CD4-positive, CD25-positive, alpha-beta regulatory T cell (primary cell): ENCODE data around the gene AKT2. TPM values are rescaled to one million over a fixed set of nuclear protein-coding genes. Genes with fewer than 3 reads are reported as not detected.

Source experiments
- ATAC-seq, 2 donors: fragments of 150-1000 bp; cut with Tn5 transposase; one replicate each; pipeline ENCODE4 v1.10.0; 2021; ENCODE audit warnings: low read depth in 2 of 2, moderate number of reproducible peaks in 2 of 2, moderate library complexity in 1 of 2
- DNase-seq, 3 donors: peaks; one replicate each; pipeline versions ENCODE4 v3.0.0 to v3.0.0-alpha.2; 2012 to 2022; ENCODE audit warnings: mixed read lengths in 1 of 3
- H3K27ac ChIP-seq: one replicate; pipeline ENCODE4 v1.7.0; 2013; ENCODE audit warnings: mild to moderate bottlenecking, low read length; ENCODE audit not compliant: insufficient read depth, poor library complexity, severe bottlenecking
- H3K27me3 ChIP-seq: one replicate; pipeline ENCODE4 v1.7.0; 2013; ENCODE audit warnings: low read length; ENCODE audit not compliant: control insufficient read depth, insufficient read depth
- H3K36me3 ChIP-seq: one replicate; pipeline ENCODE4 v1.7.0; 2013; ENCODE audit warnings: mild to moderate bottlenecking, low read length, moderate library complexity; ENCODE audit not compliant: control insufficient read depth, insufficient read depth
- H3K4me1 ChIP-seq: 2 replicates; pipeline ENCODE4 v1.7.0; 2013; ENCODE audit warnings: mild to moderate bottlenecking, low read length; ENCODE audit not compliant: insufficient read depth, control insufficient read depth, poor library complexity, severe bottlenecking
- H3K4me3 ChIP-seq: one replicate; pipeline ENCODE4 v1.7.0; 2013; ENCODE audit warnings: low read depth, mild to moderate bottlenecking, low read length, moderate library complexity
- H3K9me3 ChIP-seq, 2 experiments: 1 replicate in 1 of 2; 2 replicates in 1 of 2; pipeline ENCODE4 v1.7.0; 2013; ENCODE audit warnings: low read length in 2 of 2, mild to moderate bottlenecking in 1 of 2, moderate library complexity in 1 of 2; ENCODE audit not compliant: control insufficient read depth in 2 of 2
- H3K27ac Mint-ChIP-seq, 3 donors: one replicate each; pipeline ENCODE4 v1.8.0; 2020 to 2022; ENCODE audit warnings: mild to moderate bottlenecking in 3 of 3, mixed read lengths in 3 of 3, moderate library complexity in 2 of 3
- H3K27me3 Mint-ChIP-seq: one replicate; pipeline ENCODE4 v1.8.0; 2022; ENCODE audit warnings: mild to moderate bottlenecking, mixed read lengths
- H3K36me3 Mint-ChIP-seq: one replicate; pipeline ENCODE4 v1.8.0; 2020; ENCODE audit warnings: mixed read lengths
- H3K4me1 Mint-ChIP-seq, 4 donors: one replicate each; pipeline ENCODE4 v1.8.0; 2020 to 2022; ENCODE audit warnings: mixed read lengths in 4 of 4, mild to moderate bottlenecking in 1 of 4
- H3K4me3 Mint-ChIP-seq, 4 donors: one replicate each; pipeline ENCODE4 v1.8.0; 2020 to 2022; ENCODE audit warnings: mild to moderate bottlenecking in 4 of 4, mixed read lengths in 4 of 4, moderate library complexity in 3 of 4
- H3K9me3 Mint-ChIP-seq, 7 donors: one replicate each; pipeline ENCODE4 v1.8.0; 2020 to 2022; ENCODE audit warnings: mixed read lengths in 7 of 7, mild to moderate bottlenecking in 3 of 7, moderate library complexity in 2 of 7
- polyA plus RNA-seq, 4 donors: library from polyadenylated mRNA; unstranded; fragments of 300-500 nt; fragmentation: Illumina TruSeq; gene quantifications; one replicate each; pipeline ENCODE4 v1.2.3, GENCODE V29; 2021
- total RNA-seq: library from RNA; stranded (reverse); gene quantifications from one replicate; pipeline ENCODE4 v1.2.3, GENCODE V29; 2022

AKT2 gene
- total and polyA plus RNA-seq, 5 donors from 2014 or later, result 16.4 to 193 (median 25.1) TPM

DNA sequence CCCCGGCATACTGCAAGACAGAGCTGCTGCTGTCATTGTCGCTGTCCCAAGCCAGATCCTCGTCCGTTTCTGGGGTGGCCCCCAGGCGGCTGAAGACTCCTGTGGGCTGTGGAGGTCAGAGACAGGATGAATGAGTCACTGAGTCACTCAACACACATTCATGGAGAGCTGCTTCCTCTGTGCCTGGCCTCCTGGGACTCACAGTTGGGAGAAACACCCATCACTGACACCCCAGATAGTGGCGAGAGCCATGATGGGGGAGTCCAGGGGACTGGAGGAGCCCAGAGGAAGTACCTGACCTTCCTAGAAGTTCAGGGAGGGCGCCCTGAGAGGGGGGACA, 37.1 kb upstream of the AKT2 start:
- Mint-ChIP-seq H3K27ac (no peak overlapping the region), H3K27me3 (no peaks in the 10 kb centered on the region), H3K4me3 (no peak overlapping the region), H3K4me1 (no peaks in the 10 kb centered on the region), H3K9me3 (no peaks in the 10 kb centered on the region), H3K36me3 (peaks cover 40% of the 10 kb centered on the region)
- Histone ChIP-seq H3K9me3 (no peaks in the 10 kb centered on the region), H3K4me1 (no peaks in the 10 kb centered on the region), H3K27ac (no peak overlapping the region), H3K36me3 (peaks cover 51% of the 10 kb centered on the region), H3K4me3 (no peak overlapping the region), H3K27me3 (no peaks in the 10 kb centered on the region)
- ATAC-seq, result no peak
- DNase-seq, result no peak

DNA sequence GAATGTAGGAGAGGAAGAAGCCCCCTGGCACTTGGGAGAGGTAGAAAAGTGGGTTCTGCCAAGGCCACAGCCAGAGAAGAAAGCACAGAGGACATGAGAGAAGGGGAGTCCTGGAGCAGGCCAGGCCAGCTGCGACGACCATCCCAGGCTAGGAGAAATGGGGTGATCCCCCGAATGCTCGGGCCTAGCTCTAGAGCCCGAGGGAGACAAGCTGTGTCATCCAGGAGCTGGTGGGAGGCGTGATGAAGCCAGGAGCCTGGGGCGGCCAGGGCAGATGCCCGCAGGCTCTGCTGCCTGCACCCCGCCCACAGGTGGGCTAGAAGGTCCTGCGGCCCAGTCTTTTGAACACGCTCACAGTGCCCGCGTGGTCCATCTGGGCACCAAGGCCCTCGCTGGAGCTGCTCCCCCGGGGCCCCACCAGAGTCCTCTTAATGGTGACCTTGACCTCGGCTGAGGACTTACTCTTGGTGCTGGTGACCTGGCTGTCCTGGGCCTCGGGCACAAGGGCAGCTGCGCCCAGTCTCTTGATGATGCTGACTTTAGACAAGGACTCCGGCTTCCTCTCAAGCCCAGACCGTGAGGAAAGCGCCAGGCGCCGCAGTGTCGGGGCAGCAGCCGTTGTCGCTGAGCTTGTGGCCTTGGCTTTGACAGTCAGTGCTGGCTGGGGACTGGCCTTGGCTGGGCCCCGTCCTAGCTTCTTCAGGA, 36.6 kb upstream of the AKT2 start:
- Histone ChIP-seq H3K4me1 (no peaks in the 10 kb centered on the region), H3K4me3 (no peak overlapping the region), H3K27ac (no peak overlapping the region), H3K27me3 (no peaks in the 10 kb centered on the region), H3K9me3 (no peaks in the 10 kb centered on the region), H3K36me3 (peaks cover 51% of the 10 kb centered on the region)
- Mint-ChIP-seq H3K27ac (no peak overlapping the region), H3K4me1 (no peaks in the 10 kb centered on the region), H3K4me3 (no peak overlapping the region), H3K36me3 (peaks cover 40% of the 10 kb centered on the region), H3K9me3 (no peaks in the 10 kb centered on the region), H3K27me3 (no peaks in the 10 kb centered on the region)
- DNase-seq, result no peak
- no peak for ATAC-seq

DNA sequence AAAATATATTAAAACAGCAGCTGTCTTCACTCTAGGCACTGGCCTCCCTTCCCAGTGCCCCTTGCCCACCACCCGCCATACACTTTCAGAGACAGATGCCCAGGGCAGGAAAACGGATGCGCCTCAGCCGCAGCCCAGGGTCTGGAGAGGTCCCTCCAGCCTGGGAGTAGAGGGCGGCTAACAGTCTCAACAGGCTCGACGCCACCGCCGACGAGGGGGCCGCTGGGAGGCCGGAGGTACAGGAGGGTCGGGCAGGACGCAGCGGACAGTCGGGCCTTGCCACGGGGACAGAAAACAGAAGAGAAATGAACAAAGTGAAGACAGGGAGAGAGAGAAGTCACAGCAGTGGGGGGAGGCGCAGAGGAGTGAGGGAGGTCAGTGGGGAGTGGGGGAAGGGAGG, 35.9 kb upstream of the AKT2 start:
- Histone ChIP-seq H3K4me1 (no peaks in the 10 kb centered on the region), H3K9me3 (no peaks in the 10 kb centered on the region), H3K27ac (no peak overlapping the region), H3K27me3 (no peaks in the 10 kb centered on the region), H3K4me3 (no peak overlapping the region), H3K36me3 (peaks cover 45% of the 10 kb centered on the region)
- no peak for DNase-seq
- Mint-ChIP-seq H3K4me3 (no peak overlapping the region), H3K9me3 (no peaks in the 10 kb centered on the region), H3K36me3 (peaks cover 38% of the 10 kb centered on the region), H3K4me1 (no peaks in the 10 kb centered on the region), H3K27me3 (no peaks in the 10 kb centered on the region), H3K27ac (no peak overlapping the region)
- ATAC-seq, result no peak

DNA sequence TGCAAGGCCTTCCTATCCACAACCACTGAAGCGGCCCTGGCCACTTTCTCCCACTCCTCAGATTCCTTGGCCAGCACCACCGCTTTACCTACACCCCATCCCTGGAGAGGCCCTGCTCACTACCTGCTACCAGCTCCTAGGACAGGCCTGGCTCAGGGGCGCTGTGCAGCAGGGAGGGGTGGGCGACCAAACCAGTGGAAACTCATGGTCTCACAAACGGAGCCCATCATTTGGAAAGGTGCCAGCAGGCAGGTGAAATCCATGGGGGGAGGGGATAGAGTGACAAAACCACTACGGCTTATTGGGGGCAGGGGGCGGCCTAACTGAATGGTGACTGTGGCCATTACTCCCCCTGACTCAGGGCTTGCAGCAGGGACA, 35.4 kb upstream of the AKT2 start:
- no peak overlapping the region for H3K4me3 Mint-ChIP-seq
- Histone ChIP-seq H3K9me3 (no peaks in the 10 kb centered on the region), H3K4me3 (no peak overlapping the region), H3K36me3 (peaks cover 40% of the 10 kb centered on the region), H3K27ac (no peak overlapping the region), H3K27me3 (no peaks in the 10 kb centered on the region), H3K4me1 (no peaks in the 10 kb centered on the region)
- H3K4me1 Mint-ChIP-seq, result no peaks in the 10 kb centered on the region
- no peaks in the 10 kb centered on the region for H3K27me3 Mint-ChIP-seq
- ATAC-seq (no peak), DNase-seq (no peak)
- no peaks in the 10 kb centered on the region for H3K9me3 Mint-ChIP-seq
- H3K36me3 Mint-ChIP-seq, result peaks cover 33% of the 10 kb centered on the region
- peak overlapping the region in 1 of 3 donors; percentile 69 for H3K27ac Mint-ChIP-seq

DNA sequence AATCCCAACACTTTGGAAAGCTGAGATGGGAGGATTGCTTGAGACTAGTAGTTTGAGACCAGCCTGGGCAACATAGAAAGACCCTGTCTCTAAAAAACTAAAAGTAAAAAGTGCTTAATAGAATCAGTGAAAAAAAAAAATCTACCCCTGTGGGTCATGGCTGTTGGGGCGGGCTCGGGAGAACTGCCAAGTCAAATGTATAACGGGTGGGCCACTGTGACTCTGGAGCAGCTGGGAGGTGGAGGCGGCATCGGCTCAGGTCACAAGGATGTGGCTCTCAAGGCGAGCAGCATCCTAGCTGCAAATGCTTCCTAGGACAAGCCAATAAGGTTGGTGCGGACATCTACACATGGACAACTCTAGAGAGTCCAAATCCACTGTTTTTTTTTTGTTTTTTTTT, 32.2 kb upstream of the AKT2 start:
- H3K36me3 ChIP-seq, result peaks cover 16% of the 10 kb centered on the region
- DNase-seq (no peak), ATAC-seq (no peak)
- Mint-ChIP-seq H3K9me3 (no peaks in the 10 kb centered on the region), H3K4me1 (no peaks in the 10 kb centered on the region), H3K27ac (no peak overlapping the region), H3K27me3 (no peaks in the 10 kb centered on the region), H3K36me3 (peaks cover 8% of the 10 kb centered on the region), H3K4me3 (no peak overlapping the region)
- no peaks in the 10 kb centered on the region for H3K9me3 ChIP-seq
- H3K27me3 ChIP-seq, result no peaks in the 10 kb centered on the region
- H3K4me3 ChIP-seq, result no peak overlapping the region
- H3K27ac ChIP-seq, result no peak overlapping the region
- H3K4me1 ChIP-seq, result no peaks in the 10 kb centered on the region

DNA sequence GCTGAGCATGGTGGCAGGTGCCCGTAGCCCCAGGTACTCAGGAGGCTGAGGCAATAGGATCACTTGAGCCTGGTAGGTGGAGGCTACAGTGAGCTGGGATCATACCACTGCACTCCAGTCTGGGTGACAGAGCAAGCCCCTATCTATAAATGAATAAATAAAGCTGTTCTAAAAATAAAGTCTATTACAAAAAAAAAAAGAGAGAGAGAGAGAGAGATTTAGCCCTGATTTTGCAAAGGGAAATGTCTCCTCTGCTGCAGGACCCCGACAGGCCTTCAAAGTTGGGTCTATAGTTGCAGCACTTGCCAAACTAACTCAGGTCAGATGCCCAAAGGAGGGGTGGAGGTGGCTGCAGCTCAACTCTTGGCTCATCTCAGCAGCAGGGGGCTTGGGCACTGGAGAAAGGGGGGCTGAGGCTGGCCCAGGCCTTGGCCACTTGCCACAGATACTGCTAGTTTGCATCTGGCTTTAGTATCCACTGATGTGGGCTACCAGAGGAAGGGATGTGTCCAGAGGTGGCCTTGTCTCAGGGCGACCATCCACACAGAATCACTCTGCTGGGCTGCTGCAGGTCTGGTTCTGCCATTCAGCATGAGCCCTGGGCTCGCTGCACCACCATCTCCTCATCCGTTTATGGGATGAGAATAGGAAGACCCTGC, 30.8 kb upstream of the AKT2 start:
- H3K27ac Mint-ChIP-seq, result no peak overlapping the region
- Histone ChIP-seq H3K9me3 (no peaks in the 10 kb centered on the region), H3K4me3 (no peak overlapping the region), H3K36me3 (peaks cover 4% of the 10 kb centered on the region), H3K27me3 (no peaks in the 10 kb centered on the region), H3K27ac (no peak overlapping the region), H3K4me1 (no peaks in the 10 kb centered on the region)
- no peaks in the 10 kb centered on the region for H3K27me3 Mint-ChIP-seq
- no peak for ATAC-seq
- H3K9me3 Mint-ChIP-seq, result no peaks in the 10 kb centered on the region
- no peak overlapping the region for H3K4me3 Mint-ChIP-seq
- H3K4me1 Mint-ChIP-seq, result no peaks in the 10 kb centered on the region
- H3K36me3 Mint-ChIP-seq, result peaks cover 7% of the 10 kb centered on the region
- DNase-seq, result no peak

DNA sequence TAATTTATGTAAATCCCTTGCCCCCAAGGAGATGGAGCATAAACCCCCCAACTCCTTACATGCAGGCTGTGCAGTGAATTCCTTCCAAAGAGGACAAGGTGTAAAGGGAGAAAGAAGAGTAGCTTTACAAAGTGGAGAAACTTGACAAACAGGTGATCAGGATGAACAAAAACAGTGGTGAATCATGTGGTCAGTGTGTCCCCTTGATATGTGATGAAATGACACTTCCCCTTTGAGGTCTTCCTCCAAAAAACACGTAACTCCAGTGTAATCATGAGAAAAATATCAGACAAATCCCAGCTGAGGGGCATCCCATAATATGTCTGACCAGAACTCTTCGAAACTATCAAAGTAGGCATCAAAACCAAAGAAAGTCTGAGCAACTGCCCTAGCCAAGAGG, 29.5 kb upstream of the AKT2 start:
- H3K4me1 ChIP-seq, result no peaks in the 10 kb centered on the region
- ATAC-seq (no peak), DNase-seq (no peak)
- no peaks in the 10 kb centered on the region for H3K4me1 Mint-ChIP-seq
- no peaks in the 10 kb centered on the region for H3K9me3 ChIP-seq
- H3K4me3 ChIP-seq, result no peak overlapping the region
- peak overlapping the region in 1 of 3 donors; percentile 21 for H3K27ac Mint-ChIP-seq
- no peaks in the 10 kb centered on the region for H3K27me3 Mint-ChIP-seq
- H3K9me3 Mint-ChIP-seq, result no peaks in the 10 kb centered on the region
- no peak overlapping the region for H3K4me3 Mint-ChIP-seq
- H3K36me3 Mint-ChIP-seq, result no peaks in the 10 kb centered on the region
- H3K27me3 ChIP-seq, result no peaks in the 10 kb centered on the region
- no peak overlapping the region for H3K27ac ChIP-seq
- H3K36me3 ChIP-seq, result no peaks in the 10 kb centered on the region
